HCT116 (cell line): ENCODE data around the gene TMEM204. TPM values are rescaled to one million over a fixed set of nuclear protein-coding genes. Genes with fewer than 3 reads are reported as not detected.
A peak's percentile ranks its signal among the peaks of the same experiment; 100 is the strongest.

Experiments
- ATAC-seq: fragments of 200-7000 bp; cut with Tn5 transposase; 2 replicates; pipeline ENCODE4 v1.9.1; 2020; ENCODE audit warnings: mild to moderate bottlenecking, moderate library complexity
- BruUV-seq: library from RNA; stranded (reverse); fragments of 400-500 nt; replicated peaks from 2 replicates; lab custom pipeline; 2021; lab: Mats Ljungman, UMichigan
- CTCF ChIA-PET: fragments of 300-600 bp; sonication (Branson Sonifier 250); formaldehyde crosslinking; loops from one replicate; lab custom pipeline; 2021; ENCODE audit warnings: antibody characterized with exemption; lab: Charles Lee
- POLR2A ChIA-PET: fragments of 300-600, 350-600 bp; sonication (Branson Sonifier 250); formaldehyde crosslinking; loops from one replicate; lab custom pipeline; 2021; ENCODE audit warnings: antibody characterized with exemption; lab: Charles Lee
- RAD21 ChIA-PET, 2 experiments: fragments of 300-600 bp; sonication (Branson Sonifier 250); formaldehyde crosslinking; loops; one replicate each; lab custom pipeline; 2023; ENCODE audit warnings: low total read pairs in 2 of 2; ENCODE audit not compliant: uncharacterized antibody in 2 of 2, unreplicated experiment in 2 of 2, low non-redundant PET in 1 of 2; lab: Charles Lee
- DNase-seq: peaks from one replicate; pipeline ENCODE4 v3.0.0-alpha.2; 2010; ENCODE audit warnings: low read depth, low spot score
- H2AFZ ChIP-seq: fragments of 200-600 bp; shearing (Covaris generic), sonication (generic); 2 replicates; pipeline ENCODE4 v1.6.1; 2017; ENCODE audit warnings: low read depth, mixed run types, mixed read lengths, antibody characterized with exemption, low read length; ENCODE audit not compliant: poor library complexity, severe bottlenecking
- H3K27ac ChIP-seq: 2 replicates; pipeline ENCODE4 v1.5.1; 2012; ENCODE audit warnings: low read depth, low read length
- H3K27me3 ChIP-seq: fragments of 200-600 bp; sonication (generic); 2 replicates; pipeline ENCODE4 v1.6.1; 2016; ENCODE audit warnings: mixed run types, low read length, mixed read lengths; ENCODE audit not compliant: insufficient read depth
- H3K36me3 ChIP-seq, 2 experiments: fragments of 200-500 bp in 1 of 2; fragments of 200-600 bp in 1 of 2; sonication (Bioruptor generic) in 1 of 2; sonication (generic) in 1 of 2; 2 replicates each; pipeline versions ENCODE4 v1.5.1 to v1.6.1; 2014 to 2016; ENCODE audit warnings: low read length in 2 of 2, inconsistent platforms in 1 of 2, mixed read lengths in 1 of 2, mixed run types in 1 of 2; ENCODE audit not compliant: insufficient read depth in 2 of 2, control insufficient read depth in 1 of 2
- H3K4me1 ChIP-seq, 2 experiments: fragments of 200-600 bp in 1 of 2; sonication (generic) in 1 of 2; 2 replicates each; pipeline versions ENCODE4 v1.5.1 to v1.6.1; 2012 to 2017; ENCODE audit warnings: low read length in 2 of 2, inconsistent platforms in 1 of 2, mild to moderate bottlenecking in 1 of 2, mixed read lengths in 1 of 2, mixed run types in 1 of 2, moderate library complexity in 1 of 2; ENCODE audit not compliant: insufficient read depth in 2 of 2, control insufficient read depth in 1 of 2
- H3K4me2 ChIP-seq: fragments of 200-600 bp; sonication (generic); 2 replicates; pipeline ENCODE4 v1.6.1; 2017; ENCODE audit warnings: mixed run types, low read length, mixed read lengths
- H3K4me3 ChIP-seq, 2 experiments: fragments of 200-600 bp in 1 of 2; sonication (generic) in 1 of 2; replicated peaks in 1 of 2; 2 replicates each; pipeline ENCODE4 v1.5.1; 2011 to 2016; ENCODE audit warnings: low read length in 2 of 2, control low read depth in 1 of 2, low read depth in 1 of 2, mild to moderate bottlenecking in 1 of 2, mixed read lengths in 1 of 2, mixed run types in 1 of 2
- H3K79me2 ChIP-seq: fragments of 200-600 bp; sonication (generic); 2 replicates; pipeline ENCODE4 v1.6.1; 2017; ENCODE audit warnings: mild to moderate bottlenecking, mixed run types, low read length, moderate library complexity, mixed read lengths; ENCODE audit not compliant: insufficient read depth
- H3K9ac ChIP-seq: fragments of 200-600 bp; sonication (generic); 2 replicates; pipeline ENCODE4 v1.6.1; 2016; ENCODE audit warnings: low read length, mixed read lengths
- H3K9me2 ChIP-seq: fragments of 200-600 bp; sonication (generic), shearing (Covaris generic); 2 replicates; pipeline ENCODE4 v1.6.1; 2017; ENCODE audit warnings: mixed run types, mild to moderate bottlenecking, moderate library complexity; ENCODE audit not compliant: insufficient read depth
- H3K9me3 ChIP-seq, 2 experiments: fragments of 200-500 bp in 1 of 2; fragments of 200-600 bp in 1 of 2; sonication (Bioruptor generic) in 1 of 2; sonication (generic) in 1 of 2; 2 replicates each; pipeline ENCODE4 v1.6.1; 2014 to 2017; ENCODE audit warnings: low read length in 2 of 2, mixed read lengths in 2 of 2, inconsistent platforms in 1 of 2, low read depth in 1 of 2, mild to moderate bottlenecking in 1 of 2, mixed run types in 1 of 2, moderate library complexity in 1 of 2; ENCODE audit not compliant: control insufficient read depth in 1 of 2, insufficient read depth in 1 of 2
- H4K20me1 ChIP-seq: fragments of 200-600 bp; sonication (generic), shearing (Covaris generic); 2 replicates; pipeline ENCODE4 v1.6.1; 2017; ENCODE audit warnings: mixed run types, mild to moderate bottlenecking, moderate library complexity; ENCODE audit not compliant: insufficient read depth
- CBX3 ChIP-seq: IDR thresholded peaks from 2 replicates; pipeline ENCODE4 v1.6.1; 2012; ENCODE audit warnings: low read depth
- CEBPB ChIP-seq: IDR thresholded peaks from 2 replicates; pipeline ENCODE4 v1.6.1; 2012; ENCODE audit warnings: low read depth
- CTCF ChIP-seq, 3 experiments: fragments of 200-600 bp in 1 of 3; sonication (generic) in 1 of 3; IDR thresholded peaks in 2 of 3; conservative IDR thresholded peaks in 1 of 3; 2 replicates each; pipeline ENCODE4 v1.5.1; 2012 to 2017; ENCODE audit warnings: low read depth in 2 of 3, low read length in 2 of 3, antibody characterized with exemption in 1 of 3, borderline replicate concordance in 1 of 3, control low read depth in 1 of 3, mild to moderate bottlenecking in 1 of 3, mixed read lengths in 1 of 3, mixed run types in 1 of 3, moderate library complexity in 1 of 3; ENCODE audit not compliant: insufficient read depth in 1 of 3
- EGR1 ChIP-seq: IDR thresholded peaks from 2 replicates; pipeline ENCODE4 v1.6.1; 2012; ENCODE audit warnings: low read depth
- ELF1 ChIP-seq: IDR thresholded peaks from 2 replicates; pipeline ENCODE4 v1.6.1; 2012; ENCODE audit warnings: low read depth, borderline replicate concordance
- EZH2 ChIP-seq: fragments of 200-600 bp; sonication (generic); IDR thresholded peaks from 2 replicates; pipeline ENCODE4 v1.6.1; 2017; ENCODE audit warnings: antibody characterized with exemption, mixed run types
- EZH2phosphoT487 ChIP-seq: fragments of 200-600 bp; IDR thresholded peaks from 2 replicates; pipeline ENCODE4 v1.6.1; 2018; ENCODE audit warnings: antibody characterized with exemption, borderline replicate concordance
- FOSL1 ChIP-seq: IDR thresholded peaks from 2 replicates; pipeline ENCODE4 v1.6.1; 2012; ENCODE audit warnings: low read depth
- JUND ChIP-seq: IDR thresholded peaks from 2 replicates; pipeline ENCODE4 v1.6.1; 2012
- POLR2AphosphoS5 ChIP-seq: IDR thresholded peaks from 2 replicates; pipeline ENCODE4 v1.6.1; 2011; ENCODE audit warnings: mild to moderate bottlenecking, low read depth, low read length, moderate library complexity
- REST ChIP-seq: IDR thresholded peaks from 2 replicates; pipeline ENCODE4 v1.6.1; 2012; ENCODE audit warnings: low read depth
- SIN3A ChIP-seq: IDR thresholded peaks from 2 replicates; pipeline ENCODE4 v1.6.1; 2012; ENCODE audit warnings: low read depth
- SP1 ChIP-seq: IDR thresholded peaks from 2 replicates; pipeline ENCODE4 v1.6.1; 2012; ENCODE audit warnings: low read depth
- SRF ChIP-seq: IDR thresholded peaks from 2 replicates; pipeline ENCODE4 v1.6.1; 2012; ENCODE audit warnings: low read depth
- TCF7L2 ChIP-seq: IDR thresholded peaks from 2 replicates; pipeline ENCODE4 v1.7.0; 2011; ENCODE audit warnings: borderline replicate concordance, inconsistent platforms; ENCODE audit not compliant: insufficient read depth, insufficient read length; ENCODE audit errors: extremely low read depth
- ZNF274 ChIP-seq: fragments of 200-500 bp; sonication (Bioruptor generic); IDR thresholded peaks from 2 replicates; pipeline ENCODE4 v1.6.1; 2014; ENCODE audit warnings: mild to moderate bottlenecking, low read depth, low read length, inconsistent platforms
- intact Hi-C: fragments of 100-400 bp; cut with micrococcal nuclease; formaldehyde crosslinking; loops from 2 replicates; pipeline ENCODE4 v1.10.0; 2022
- total RNA-seq: library from RNA; stranded (reverse); gene quantifications from one replicate; pipeline ENCODE4 v1.2.1, GENCODE V29; 2021; ENCODE audit not compliant: unreplicated experiment

TMEM204 gene
- total RNA-seq, 1 experiment from 2014 or later, result 0.22 TPM

GRCh38 chr16:1494711-1495110, 38.8 kb upstream of the TMEM204 start:
- TF ChIP-seq REST (no peak), EZH2 (no peak), EZH2phosphoT487 (no peak), TCF7L2 (no peak), POLR2AphosphoS5 (no peak), SP1 (no peak), CTCF (IDR thresholded peaks at IDR 0.05 in 2 of 3, conservative IDR thresholded peaks at IDR 0.05 in 1 of 3; ENCODE audit: borderline replicate concordance in 1 of 3, insufficient read depth in 1 of 3, low read depth in 2 of 3, low read length in 2 of 3) (no peak), ZNF274 (no peak), CBX3 (no peak), JUND (no peak), SIN3A (no peak), SRF (no peak), CEBPB (no peak), EGR1 (no peak), FOSL1 (no peak), ELF1 (no peak)
- Histone ChIP-seq H3K27me3 (no peaks in the 10 kb centered on the region), H3K9ac (peak overlapping the region; percentile 96; the same call in 1 of the 2 replicates), H4K20me1 (no peaks in the 10 kb centered on the region), H3K4me3 (peak overlapping the region; percentile 86 to 91; a peak in 3 of 4 replicates), H3K9me2 (no peaks in the 10 kb centered on the region), H3K36me3 (peaks cover 2 to 30% of the 10 kb centered on the region in 2 experiments; a peak in 3 of 4 replicates), H3K9me3 (no peaks in the 10 kb centered on the region), H3K79me2 (peaks cover 38% of the 10 kb centered on the region), H3K4me2 (peak overlapping the region; percentile 95), H3K4me1 (peaks cover 10 to 17% of the 10 kb centered on the region in 2 experiments), H2AFZ (no peak overlapping the region), H3K27ac (peak overlapping the region; percentile 65; the same call in 1 of the 2 replicates)
- ChIA-PET CTCF (no interaction called here), POLR2A (no interaction called here), RAD21 (no interaction called here)
- ATAC-seq, result no peak
- no peak for DNase-seq
- intact Hi-C loops, result no loop called here
- BruUV-seq, result no TSS peak
